Ishikawa (cell line): Measurements from ENCODE around the gene GBP7.
A peak's percentile ranks its signal among the peaks of the same experiment; 100 is the strongest.

Source experiments
- CEBPB ChIP-seq: IDR thresholded peaks from 2 replicates; pipeline ENCODE4 v1.6.1; 2012
- CREB1 ChIP-seq: IDR thresholded peaks from 2 replicates; pipeline ENCODE4 v1.6.1; 2012; ENCODE audit warnings: low read depth
- EGR1 ChIP-seq: IDR thresholded peaks from 2 replicates; pipeline ENCODE4 v1.6.1; 2012
- EP300 ChIP-seq: IDR thresholded peaks from 2 replicates; pipeline ENCODE4 v1.6.1; 2012; ENCODE audit warnings: borderline replicate concordance
- FOXM1 ChIP-seq: IDR thresholded peaks from 2 replicates; pipeline ENCODE4 v1.6.1; 2012; ENCODE audit warnings: low read depth, borderline replicate concordance
- MAX ChIP-seq: IDR thresholded peaks from 2 replicates; pipeline ENCODE4 v1.6.1; 2012
- NFIC ChIP-seq: IDR thresholded peaks from 2 replicates; pipeline ENCODE4 v1.6.1; 2012
- RAD21 ChIP-seq: IDR thresholded peaks from 2 replicates; pipeline ENCODE4 v1.6.1; 2012; ENCODE audit warnings: low read depth
- REST ChIP-seq: IDR thresholded peaks from 2 replicates; pipeline ENCODE4 v1.6.1; 2012; ENCODE audit warnings: low read depth, mild to moderate bottlenecking
- TAF1 ChIP-seq: IDR thresholded peaks from 2 replicates; pipeline ENCODE4 v1.6.1; 2012; ENCODE audit warnings: low read depth, mild to moderate bottlenecking
- TCF12 ChIP-seq: IDR thresholded peaks from 2 replicates; pipeline ENCODE4 v1.6.1; 2012; ENCODE audit warnings: low read depth
- TEAD4 ChIP-seq: IDR thresholded peaks from 2 replicates; pipeline ENCODE4 v1.6.1; 2012
- USF1 ChIP-seq: IDR thresholded peaks from 2 replicates; pipeline ENCODE4 v1.6.1; 2012
- YY1 ChIP-seq: IDR thresholded peaks from 2 replicates; pipeline ENCODE4 v1.6.1; 2012; ENCODE audit warnings: low read depth
- ZBTB7A ChIP-seq: IDR thresholded peaks from 2 replicates; pipeline ENCODE4 v1.6.1; 2012; ENCODE audit warnings: low read depth

Gene GBP7

GRCh38 chr1:89125913-89126580 is 49.8 kb downstream of the GBP7 start, which contains the start of gene GBP2:
GBP2 (minus strand) TSS chr1:89126114; CDS start chr1:89121966, 4,148 bp downstream.
- TF ChIP-seq CEBPB = peak; percentile 26; the same call in 1 of the 2 replicates
- no peak for TF ChIP-seq RAD21

- TF ChIP-seq NFIC (no peak), USF1 (no peak), RAD21 (no peak), TCF12 (no peak), REST (no peak), EGR1 (no peak)
Measured at GRCh38 chr1:89125240-89125912, 50.4 kb downstream of the GBP7 start.

GRCh38 chr1:89121641-89122040 is 54.2 kb downstream of the GBP7 start:
- no peak for TF ChIP-seq YY1
- no peak for TF ChIP-seq TEAD4
- no peak for TF ChIP-seq FOXM1
- no peak for TF ChIP-seq USF1
- TF ChIP-seq REST = no peak
- TF ChIP-seq CREB1 = no peak
- TF ChIP-seq EP300 = no peak
- no peak for TF ChIP-seq EGR1
- no peak for TF ChIP-seq MAX
- TF ChIP-seq RAD21 = no peak
- no peak for TF ChIP-seq NFIC
- TF ChIP-seq TAF1 = no peak
- TF ChIP-seq TCF12 = no peak

GRCh38 chr1:89114662-89115061 is 61.1 kb downstream of the GBP7 start:
- no peak for TF ChIP-seq MAX
- TF ChIP-seq ZBTB7A = no peak
- TF ChIP-seq FOXM1 = no peak
- no peak for TF ChIP-seq CREB1
- TF ChIP-seq TEAD4 = no peak
- TF ChIP-seq REST = no peak
- no peak for TF ChIP-seq NFIC
- TF ChIP-seq EGR1 = no peak
- TF ChIP-seq TCF12 = no peak
- no peak for TF ChIP-seq CEBPB
- TF ChIP-seq TAF1 = no peak
- no peak for TF ChIP-seq YY1
- no peak for TF ChIP-seq EP300
- TF ChIP-seq USF1 = no peak
- TF ChIP-seq RAD21 = no peak
